HG02610 (cell line): Measurements from ENCODE around the gene OR2B2.

Experiments used
- ATAC-seq: cut with Tn5 transposase; IDR thresholded peaks from one replicate; pipeline ENCODE4 v1.9.1; 2021; ENCODE audit warnings: mild to moderate bottlenecking, moderate library complexity; ENCODE audit not compliant: unreplicated experiment

The OR2B2 gene

DNA sequence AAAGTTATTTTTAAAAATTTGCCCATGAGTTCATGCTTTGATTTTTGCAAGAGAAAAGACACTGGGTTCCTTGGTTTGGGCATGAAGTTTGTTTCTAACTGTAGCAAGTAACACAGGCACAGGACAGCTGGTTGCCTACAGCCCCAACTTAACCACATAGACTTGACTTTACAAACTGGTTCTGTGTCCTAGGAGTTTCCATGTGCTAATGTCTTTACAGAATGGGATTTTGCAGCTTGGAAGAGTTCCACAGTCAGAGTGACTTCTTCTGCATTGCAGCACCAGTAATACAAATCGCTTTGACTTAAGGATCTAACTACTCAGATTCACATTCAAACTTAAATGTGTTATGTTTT, 44.3 kb downstream of the OR2B2 start:
- no peak for ATAC-seq

DNA sequence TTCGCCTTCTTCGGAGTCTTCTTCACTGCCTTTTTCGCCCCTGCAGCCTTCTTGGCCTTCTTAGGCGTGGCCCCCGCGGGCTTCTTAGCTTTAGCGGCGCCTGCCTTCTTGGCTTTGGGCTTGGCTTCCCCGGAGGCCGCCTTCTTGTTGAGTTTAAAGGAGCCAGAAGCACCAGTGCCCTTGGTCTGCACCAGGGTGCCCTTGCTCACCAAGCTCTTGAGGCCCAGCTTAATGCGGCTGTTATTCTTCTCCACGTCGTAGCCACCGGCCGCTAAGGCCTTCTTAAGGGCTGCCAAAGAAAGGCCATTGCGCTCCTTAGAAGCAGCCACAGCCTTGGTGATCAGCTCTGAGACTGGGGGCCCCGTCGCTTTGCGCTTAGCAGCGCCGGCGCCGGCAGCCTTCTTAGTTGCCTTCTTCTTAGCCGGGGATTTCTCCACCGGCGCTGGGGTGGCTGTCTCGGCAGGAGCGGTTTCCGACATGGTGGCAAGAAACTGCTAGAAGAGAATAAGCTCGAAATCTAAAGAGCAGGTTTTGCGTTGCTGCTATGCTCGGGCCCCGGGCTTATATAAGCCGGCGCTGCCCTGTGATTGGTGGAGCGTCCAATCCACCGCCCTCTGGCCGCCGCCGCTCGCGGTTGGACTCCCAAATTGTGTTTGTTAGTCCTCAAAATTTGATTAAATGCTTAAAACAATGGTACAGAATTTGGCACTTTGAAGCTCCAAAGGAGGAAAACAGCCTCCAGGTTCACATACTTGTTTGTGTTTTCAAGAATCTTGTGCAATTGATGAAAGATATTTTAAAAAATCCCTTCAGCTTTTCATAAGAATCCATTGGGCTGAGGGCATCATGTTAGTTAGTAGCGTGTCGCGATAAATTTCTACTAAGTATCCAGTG, 44.9 kb downstream of the OR2B2 start:
- ATAC-seq, result peak; percentile 21

GRCh38 chr6:27866357-27867050, 45.7 kb downstream of the OR2B2 start:
- ATAC-seq, result peak; percentile 8

DNA sequence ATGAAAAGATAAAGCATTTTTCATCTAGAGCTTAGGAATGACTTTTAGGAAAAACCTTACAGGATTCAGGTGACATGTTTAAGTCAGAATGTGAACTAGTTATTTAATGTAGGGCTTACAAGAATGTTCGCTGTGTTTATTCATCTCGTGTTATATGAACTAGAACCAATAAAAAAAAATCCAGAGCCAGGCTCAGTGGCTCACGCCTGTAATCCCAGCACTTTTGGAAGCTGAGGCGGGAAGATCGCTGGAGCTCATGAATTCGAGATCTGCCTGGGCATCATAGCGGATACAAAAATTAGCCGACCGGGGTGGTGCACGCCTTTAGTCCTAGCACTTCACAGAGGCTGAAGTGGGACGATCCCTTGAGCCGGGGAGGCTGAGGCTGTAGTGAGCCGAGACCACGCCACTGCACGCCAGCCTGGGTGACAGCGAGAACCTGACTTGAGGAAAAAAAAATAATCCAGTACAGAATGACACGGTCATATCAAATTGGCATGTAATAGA, 46.3 kb downstream of the OR2B2 start:
- ATAC-seq, result peak; percentile 18

DNA sequence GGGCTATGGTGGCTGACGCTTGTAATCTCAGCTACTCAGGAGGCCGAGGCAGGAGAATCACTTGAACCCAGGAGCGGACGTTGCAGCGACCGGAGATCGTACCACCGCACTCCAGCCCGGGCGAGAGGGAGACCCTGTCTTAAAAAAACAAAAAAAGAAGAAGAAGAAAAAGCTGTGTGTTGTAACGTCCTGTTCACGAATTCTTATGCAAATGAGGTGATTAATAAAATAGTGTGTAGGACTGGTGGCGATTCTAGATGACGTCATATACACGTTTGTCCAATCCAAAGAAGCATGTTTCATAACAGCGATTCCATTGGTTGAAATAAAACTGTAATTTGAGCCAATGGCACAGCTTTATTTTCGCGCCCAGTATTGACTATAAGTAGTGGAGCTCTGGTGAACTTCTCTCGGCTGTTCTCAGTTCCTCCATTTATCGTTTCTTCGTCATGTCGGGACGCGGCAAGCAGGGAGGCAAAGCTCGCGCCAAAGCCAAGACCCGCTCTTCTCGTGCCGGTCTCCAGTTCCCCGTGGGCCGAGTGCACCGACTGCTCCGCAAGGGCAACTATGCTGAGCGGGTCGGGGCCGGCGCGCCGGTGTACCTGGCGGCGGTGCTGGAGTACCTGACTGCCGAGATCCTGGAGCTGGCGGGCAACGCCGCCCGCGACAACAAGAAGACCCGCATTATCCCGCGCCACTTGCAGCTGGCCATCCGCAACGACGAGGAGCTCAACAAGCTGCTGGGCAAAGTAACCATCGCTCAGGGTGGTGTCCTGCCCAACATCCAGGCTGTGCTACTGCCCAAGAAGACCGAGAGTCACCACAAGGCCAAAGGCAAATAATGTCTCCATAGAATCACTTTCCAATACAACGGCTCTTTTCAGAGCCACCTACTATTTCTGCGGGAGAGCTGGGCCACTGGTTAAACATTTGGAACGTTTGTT, 47.0 kb downstream of the OR2B2 start:
- peak; percentile 60 for ATAC-seq

- ATAC-seq, result no peak
These were observed 48.0 kb downstream of the OR2B2 start for GRCh38 chr6:27863962-27864905.

DNA sequence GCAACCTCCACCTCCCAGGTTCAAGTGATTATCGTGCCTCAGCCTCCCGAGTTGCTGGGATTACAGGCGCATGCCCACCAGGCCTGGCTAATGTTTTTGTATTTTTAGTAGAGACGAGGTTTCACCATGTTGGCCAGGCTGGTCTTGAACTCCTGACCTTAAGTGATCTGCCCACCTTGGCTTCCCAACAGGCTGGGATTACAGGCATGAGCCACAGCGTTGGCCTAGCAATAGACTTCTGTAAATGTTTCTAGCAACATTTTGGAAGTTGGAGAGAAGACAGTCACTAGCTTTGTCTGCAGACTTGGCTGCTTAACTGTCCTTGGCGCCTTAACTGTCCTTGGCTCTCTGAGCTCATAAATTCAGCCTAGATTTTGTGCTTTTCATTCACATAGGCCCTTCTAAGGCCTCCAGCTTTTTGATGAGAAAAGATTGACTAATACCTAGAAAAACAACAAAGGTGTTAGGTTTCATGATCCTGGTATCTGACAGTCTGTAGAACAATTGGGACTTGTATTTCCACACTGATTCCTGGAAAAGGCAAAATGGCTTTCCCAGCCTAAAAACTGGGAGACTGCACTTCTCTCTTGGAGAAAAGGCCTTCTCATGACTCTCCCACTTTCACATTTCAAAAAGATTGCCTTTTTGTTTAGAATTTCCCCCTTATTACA, 49.7 kb downstream of the OR2B2 start:
- no peak for ATAC-seq

DNA sequence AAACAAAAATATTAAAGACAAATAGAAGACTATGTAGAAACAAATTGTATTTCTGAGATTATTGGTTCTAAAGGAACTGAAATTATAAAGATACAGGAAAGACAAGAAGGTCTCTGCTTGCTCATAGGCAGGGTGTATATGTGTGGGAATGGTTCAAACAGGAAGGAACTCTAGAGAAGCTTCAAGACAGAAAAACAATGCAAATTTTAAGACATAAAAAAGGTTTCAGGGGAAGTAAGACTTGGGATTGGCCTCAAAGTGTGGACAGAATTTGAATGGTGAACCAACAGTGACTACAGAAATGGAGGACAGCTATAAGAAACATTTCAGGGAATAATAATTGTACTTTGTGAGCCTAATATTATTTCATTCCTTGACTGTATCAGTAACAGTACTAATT, 50.3 kb downstream of the OR2B2 start:
- ATAC-seq, result no peak

DNA sequence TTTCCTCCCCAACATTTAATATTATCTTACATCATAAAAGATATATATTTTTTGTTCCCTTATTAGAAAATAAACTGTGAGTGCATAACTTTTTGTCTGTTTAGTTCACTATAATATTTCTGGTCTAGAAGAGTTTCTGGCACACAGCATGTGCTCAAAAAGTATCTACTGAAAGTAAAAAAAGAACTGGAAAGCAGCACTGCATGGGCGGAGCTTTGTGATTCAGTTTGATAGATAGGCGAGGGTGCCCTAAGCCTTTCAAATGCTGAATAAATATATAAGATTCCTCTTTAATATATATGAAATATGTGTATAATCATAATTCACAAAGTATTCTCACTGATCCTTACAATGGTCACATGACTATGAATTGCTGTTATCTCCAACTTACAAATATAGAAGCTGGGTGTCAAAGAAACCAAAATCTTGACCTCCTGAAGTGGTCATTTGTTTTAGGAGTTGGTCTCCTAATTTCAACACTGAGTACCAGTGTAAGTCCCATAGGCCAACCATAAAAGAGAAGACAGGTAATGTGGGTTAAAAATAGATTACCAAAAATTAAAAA, 50.8 kb downstream of the OR2B2 start:
- ATAC-seq, result no peak
